Osteocyte (in vitro differentiated cells): ENCODE measurements around the gene NUP205. TPM values are rescaled to one million over a fixed set of nuclear protein-coding genes. Genes with fewer than 3 reads are reported as not detected.

Experiments used
- DNase-seq: peaks from one replicate; pipeline ENCODE4 v3.0.0; 2021; ENCODE audit warnings: mixed read lengths; ENCODE audit not compliant: unreplicated experiment; ENCODE audit errors: extremely low spot score
- H3K27ac Mint-ChIP-seq: one replicate; pipeline ENCODE4 v1.8.0; 2021; ENCODE audit warnings: mild to moderate bottlenecking, mixed read lengths; ENCODE audit not compliant: unreplicated experiment
- H3K27me3 Mint-ChIP-seq: one replicate; pipeline ENCODE4 v1.8.0; 2021; ENCODE audit warnings: mixed read lengths; ENCODE audit not compliant: unreplicated experiment
- H3K36me3 Mint-ChIP-seq: one replicate; pipeline ENCODE4 v1.8.0; 2021; ENCODE audit warnings: mixed read lengths; ENCODE audit not compliant: unreplicated experiment
- H3K4me1 Mint-ChIP-seq: one replicate; pipeline ENCODE4 v1.8.0; 2021; ENCODE audit warnings: mixed read lengths; ENCODE audit not compliant: unreplicated experiment
- H3K4me3 Mint-ChIP-seq: one replicate; pipeline ENCODE4 v1.8.0; 2021; ENCODE audit warnings: mild to moderate bottlenecking, moderate library complexity, mixed read lengths; ENCODE audit not compliant: unreplicated experiment
- H3K9me3 Mint-ChIP-seq: one replicate; pipeline ENCODE4 v1.8.0; 2021; ENCODE audit warnings: mixed read lengths; ENCODE audit not compliant: unreplicated experiment
- CTCF ChIP-seq: fragments of 200-600 bp; sonication (generic); IDR thresholded peaks from 2 replicates; pipeline ENCODE4 v1.5.0; 2021; ENCODE audit warnings: antibody characterized with exemption, mild to moderate bottlenecking, moderate library complexity
- total RNA-seq: library from RNA; stranded (reverse); gene quantifications from 2 replicates; pipeline ENCODE4 v1.2.1, GENCODE V29; 2021

The NUP205 gene
- total RNA-seq, 1 donor from 2014 or later: 31.0 TPM

GRCh38 chr7:135573541-135573940, 15.8 kb downstream of the NUP205 start:
- no peaks in the 10 kb centered on the region for H3K4me1 Mint-ChIP-seq
- no peaks in the 10 kb centered on the region for H3K9me3 Mint-ChIP-seq
- no peak overlapping the region for H3K27ac Mint-ChIP-seq
- H3K36me3 Mint-ChIP-seq: peaks cover 20% of the 10 kb centered on the region
- H3K4me3 Mint-ChIP-seq: no peak overlapping the region
- no peaks in the 10 kb centered on the region for H3K27me3 Mint-ChIP-seq
- DNase-seq: no peak
- TF ChIP-seq CTCF: no peak

GRCh38 chr7:135575296-135575695, 17.6 kb downstream of the NUP205 start:
- peaks cover 26% of the 10 kb centered on the region for H3K36me3 Mint-ChIP-seq
- H3K4me3 Mint-ChIP-seq: no peak overlapping the region
- H3K27me3 Mint-ChIP-seq: no peaks in the 10 kb centered on the region
- TF ChIP-seq CTCF: no peak
- no peak for DNase-seq
- no peaks in the 10 kb centered on the region for H3K4me1 Mint-ChIP-seq
- no peaks in the 10 kb centered on the region for H3K9me3 Mint-ChIP-seq
- H3K27ac Mint-ChIP-seq: peak overlapping the region; percentile 16

GRCh38 chr7:135578569-135578968, 20.9 kb downstream of the NUP205 start:
- Mint-ChIP-seq H3K9me3 (no peaks in the 10 kb centered on the region), H3K36me3 (peaks cover 26% of the 10 kb centered on the region), H3K4me1 (no peaks in the 10 kb centered on the region), H3K27ac (no peak overlapping the region), H3K4me3 (no peak overlapping the region), H3K27me3 (no peaks in the 10 kb centered on the region)
- no peak for TF ChIP-seq CTCF
- DNase-seq: no peak

GRCh38 chr7:135584362-135585353, 26.9 kb downstream of the NUP205 start:
- TF ChIP-seq CTCF: no peak
- no peaks in the 10 kb centered on the region for H3K4me1 Mint-ChIP-seq
- peaks cover 10% of the 10 kb centered on the region for H3K9me3 Mint-ChIP-seq
- no peak for DNase-seq
- no peak overlapping the region for H3K4me3 Mint-ChIP-seq
- H3K27ac Mint-ChIP-seq: no peak overlapping the region
- H3K36me3 Mint-ChIP-seq: peaks cover 30% of the 10 kb centered on the region
- H3K27me3 Mint-ChIP-seq: no peaks in the 10 kb centered on the region

- H3K9me3 Mint-ChIP-seq: no peaks in the 10 kb centered on the region
- H3K27ac Mint-ChIP-seq: no peak overlapping the region
- H3K27me3 Mint-ChIP-seq: no peaks in the 10 kb centered on the region
- no peak for TF ChIP-seq CTCF
- H3K4me1 Mint-ChIP-seq: no peaks in the 10 kb centered on the region
- no peak overlapping the region for H3K4me3 Mint-ChIP-seq
- no peak for DNase-seq
- H3K36me3 Mint-ChIP-seq: peaks cover 18% of the 10 kb centered on the region
These were observed 39.6 kb downstream of the NUP205 start for GRCh38 chr7:135597181-135597925.
